Measurements from ENCODE around the gene SSBP3.

DNA sequence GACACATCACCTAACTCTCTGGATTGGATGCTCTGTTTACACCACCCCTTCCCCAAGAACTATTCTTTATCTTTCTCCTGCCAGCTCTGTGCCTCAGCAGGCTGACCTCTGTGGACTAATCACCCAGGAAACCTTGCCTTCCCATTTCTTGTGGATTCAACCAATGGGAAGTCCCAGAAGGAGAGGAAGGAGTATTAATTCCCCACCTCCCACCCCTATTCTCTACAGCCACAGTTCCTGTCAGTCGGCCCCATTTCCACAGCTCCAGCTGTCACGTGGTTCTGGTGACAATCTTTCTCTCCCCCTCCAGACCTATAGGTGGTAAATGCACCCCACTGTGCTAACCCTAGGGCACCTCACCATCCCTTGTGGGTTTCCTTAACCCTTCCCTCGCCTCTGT, 46.8 kb upstream of the SSBP3 start:
- no peak for TF ChIP-seq YY1 (IDR thresholded peaks at IDR 0.05; ENCODE audit: insufficient read depth, insufficient read length)
- no peak for TF ChIP-seq ZNF274 (IDR thresholded peaks at IDR 0.05; ENCODE audit: low read depth, low read length)
- no peak for TF ChIP-seq SUZ12 (IDR thresholded peaks at IDR 0.05; ENCODE audit: extremely low read depth, insufficient read depth, insufficient read length)
